PC-9 (cell line): ENCODE data around the gene CNTNAP2.

Source experiments
- CTCF ChIP-seq: fragments of 200-600 bp; sonication (generic); conservative IDR thresholded peaks from 2 replicates; pipeline ENCODE4 v1.6.1; 2017; ENCODE audit warnings: mixed run types, antibody characterized with exemption, mild to moderate bottlenecking, moderate library complexity
- EZH2 ChIP-seq: fragments of 200-600 bp; sonication (generic); IDR thresholded peaks from 2 replicates; pipeline ENCODE4 v1.8.0; 2017; ENCODE audit warnings: antibody characterized with exemption, low read depth

GRCh38 chr7:146433501-146433900, 316.9 kb downstream of the CNTNAP2 start:
- no peak for TF ChIP-seq CTCF
- TF ChIP-seq EZH2, result no peak
